ENCODE data around the gene HTRA3.

Gene HTRA3

DNA sequence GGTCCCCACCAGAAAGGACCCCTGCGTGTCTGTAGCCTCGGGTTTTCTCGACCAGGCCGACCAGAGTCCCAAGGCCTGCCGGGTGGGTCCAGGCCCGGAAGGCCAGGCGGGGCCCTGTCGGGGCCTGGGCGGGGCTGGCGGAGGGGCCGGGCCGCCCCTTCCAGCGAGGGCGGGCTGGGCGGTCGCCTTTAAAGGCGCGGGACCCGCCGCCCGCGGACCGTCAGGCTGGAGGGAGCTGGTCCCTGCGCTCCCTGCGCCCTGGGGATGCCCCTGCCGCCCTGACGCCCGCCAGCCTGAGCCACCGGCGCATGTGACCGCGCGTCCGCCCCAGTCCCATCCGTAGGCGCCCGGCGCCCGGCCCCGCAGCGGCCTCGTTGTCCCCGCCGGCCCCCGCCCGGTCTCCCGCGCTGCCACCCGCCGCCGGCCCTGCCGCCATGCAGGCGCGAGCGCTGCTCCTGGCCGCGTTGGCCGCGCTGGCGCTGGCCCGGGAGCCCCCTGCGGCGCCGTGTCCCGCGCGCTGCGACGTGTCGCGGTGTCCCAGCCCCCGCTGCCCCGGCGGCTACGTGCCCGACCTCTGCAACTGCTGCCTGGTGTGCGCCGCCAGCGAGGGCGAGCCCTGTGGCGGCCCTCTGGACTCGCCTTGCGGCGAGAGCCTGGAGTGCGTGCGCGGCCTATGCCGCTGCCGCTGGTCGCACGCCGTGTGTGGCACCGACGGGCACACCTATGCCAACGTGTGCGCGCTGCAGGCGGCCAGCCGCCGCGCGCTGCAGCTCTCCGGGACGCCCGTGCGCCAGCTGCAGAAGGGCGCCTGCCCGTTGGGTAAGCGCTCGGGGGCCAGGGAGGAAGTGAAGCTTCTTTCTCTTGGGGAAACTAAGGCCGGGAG lies at the start of gene HTRA3:
TSS of gene HTRA3 (plus strand) at position 220 of the 883 bp plus-strand sequence. CDS start at position 435, 215 bp downstream.
- in situ Hi-C loops (cut with MboI; ENCODE audit: low sequenced_read_pairs): no loop called here

DNA sequence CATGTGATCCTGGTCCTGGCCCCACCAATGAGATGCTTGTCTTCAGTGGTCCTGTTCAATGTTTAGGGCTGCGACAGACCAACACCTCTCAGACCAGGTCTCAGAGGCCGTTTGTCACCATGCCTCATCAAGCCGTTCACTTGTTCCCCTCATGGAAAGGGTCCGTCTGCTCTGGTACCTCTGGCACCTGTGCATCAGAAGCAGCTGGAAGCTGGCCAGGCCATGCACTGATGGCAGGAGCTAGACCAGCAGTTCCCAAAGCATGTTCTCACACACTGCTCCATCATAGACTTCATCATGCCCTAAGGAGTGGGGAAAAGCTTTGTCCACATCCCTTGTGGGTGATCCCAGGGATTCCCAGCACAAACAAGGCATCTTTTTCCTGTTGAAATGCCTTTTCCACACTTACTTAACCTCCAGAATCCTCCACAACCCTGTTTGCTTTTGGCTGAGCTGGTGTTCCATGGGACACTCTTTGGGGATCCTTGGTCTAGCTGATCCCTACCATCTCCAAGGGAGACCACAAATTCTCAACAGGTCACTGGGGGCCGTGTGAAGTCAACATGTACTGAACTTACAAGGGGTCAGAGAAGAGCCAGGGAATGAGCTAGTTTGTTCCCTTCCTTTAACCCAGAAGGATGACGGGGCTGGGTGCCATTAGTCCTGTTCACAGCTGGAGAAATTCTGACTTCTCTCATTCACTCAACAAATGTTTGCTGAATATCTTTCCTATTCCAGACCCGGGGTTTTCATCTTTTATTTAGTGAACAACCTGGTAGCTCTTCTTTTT lies 48.7 kb upstream of the HTRA3 start:
- in situ Hi-C loops (cut with MboI; ENCODE audit: low sequenced_read_pairs): loop anchor here (25.0 kb wide), 1 partner anchor 1284 kb away; no protein-coding TSS in a partner anchor

DNA sequence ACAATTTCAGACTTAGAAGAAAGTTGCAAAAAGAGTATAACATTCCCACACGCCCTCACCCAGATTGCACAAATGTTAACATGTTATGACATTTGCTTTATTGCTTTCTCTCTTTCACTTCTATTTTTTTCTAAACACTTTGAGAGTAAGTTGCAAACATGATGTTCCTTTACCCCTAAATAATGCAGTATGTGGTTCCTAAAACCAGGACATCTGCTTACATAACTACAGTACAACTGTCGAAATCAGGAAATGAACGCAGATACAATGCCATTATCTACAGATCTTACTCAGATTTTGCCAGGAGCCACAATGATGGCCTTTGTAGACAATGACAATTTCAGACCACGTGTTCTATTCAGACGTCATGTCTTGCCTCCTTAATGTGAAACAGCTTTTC lies 48.1 kb upstream of the HTRA3 start:
- in situ Hi-C loops (cut with MboI; ENCODE audit: low sequenced_read_pairs): loop anchor here (25.0 kb wide), 1 partner anchor 1284 kb away; no protein-coding TSS in a partner anchor

DNA sequence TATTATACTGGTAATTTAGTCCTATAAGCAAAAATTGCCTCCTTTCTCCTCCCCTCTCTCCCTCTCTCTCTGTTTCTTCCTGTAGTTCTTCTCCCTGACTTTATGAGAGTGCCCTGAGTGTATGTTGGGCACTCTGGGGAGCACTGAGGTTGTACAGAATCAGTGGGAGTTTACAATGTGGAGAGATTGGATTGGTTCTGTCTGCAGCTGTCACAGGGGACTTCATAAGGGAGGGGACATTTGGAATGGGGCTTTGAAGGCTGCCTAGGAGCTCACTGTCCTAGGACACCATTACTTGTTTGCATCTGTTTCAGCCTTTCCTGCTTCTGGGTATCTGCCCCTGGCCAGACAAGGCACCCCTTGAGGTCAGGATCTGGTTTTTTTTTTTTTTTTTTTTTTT lies 47.6 kb upstream of the HTRA3 start:
- in situ Hi-C loops (cut with MboI; ENCODE audit: low sequenced_read_pairs): loop anchor here (25.0 kb wide), 1 partner anchor 1285 kb away; no protein-coding TSS in a partner anchor

DNA sequence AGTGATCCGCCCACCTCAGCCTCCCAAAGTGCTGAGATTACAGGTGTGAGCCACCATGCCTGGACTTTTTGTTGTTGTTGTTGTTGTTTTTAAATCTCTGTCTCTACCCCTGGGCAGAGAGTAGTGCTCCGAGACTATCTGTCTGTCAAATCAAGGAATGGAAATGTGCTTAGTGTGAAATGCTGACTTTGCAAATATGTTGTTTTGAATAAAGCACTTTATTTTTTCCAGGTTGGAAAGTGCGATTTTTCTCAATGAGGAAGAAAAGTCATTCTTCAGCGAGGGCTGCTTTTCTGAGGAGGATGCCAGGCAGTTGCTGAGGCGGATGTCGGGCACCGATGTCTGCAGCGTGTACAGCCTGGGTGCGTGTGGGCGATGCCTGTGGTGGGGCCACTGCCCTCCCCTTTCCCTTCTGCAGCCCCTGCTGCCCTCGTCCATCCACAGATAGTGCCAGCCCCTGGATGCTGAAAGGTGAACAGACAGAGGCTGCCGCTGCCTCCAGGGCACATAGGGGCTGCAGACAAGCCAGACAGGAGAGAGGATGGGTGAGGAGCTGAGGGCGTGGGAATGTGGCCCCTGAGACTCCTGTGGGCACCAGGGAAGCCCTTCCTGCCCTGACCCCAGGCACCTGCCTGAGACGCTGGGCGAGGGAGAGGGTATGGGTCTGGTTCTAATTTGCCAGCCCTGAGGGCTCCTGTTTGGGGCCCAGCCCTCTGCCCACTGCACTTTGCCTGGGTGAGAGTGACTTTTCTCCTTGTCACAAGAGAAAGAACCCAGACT lies 46.8 kb upstream of the HTRA3 start:
- in situ Hi-C loops (cut with MboI; ENCODE audit: low sequenced_read_pairs): loop anchor here (25.0 kb wide), 1 partner anchor 1285 kb away; no protein-coding TSS in a partner anchor

DNA sequence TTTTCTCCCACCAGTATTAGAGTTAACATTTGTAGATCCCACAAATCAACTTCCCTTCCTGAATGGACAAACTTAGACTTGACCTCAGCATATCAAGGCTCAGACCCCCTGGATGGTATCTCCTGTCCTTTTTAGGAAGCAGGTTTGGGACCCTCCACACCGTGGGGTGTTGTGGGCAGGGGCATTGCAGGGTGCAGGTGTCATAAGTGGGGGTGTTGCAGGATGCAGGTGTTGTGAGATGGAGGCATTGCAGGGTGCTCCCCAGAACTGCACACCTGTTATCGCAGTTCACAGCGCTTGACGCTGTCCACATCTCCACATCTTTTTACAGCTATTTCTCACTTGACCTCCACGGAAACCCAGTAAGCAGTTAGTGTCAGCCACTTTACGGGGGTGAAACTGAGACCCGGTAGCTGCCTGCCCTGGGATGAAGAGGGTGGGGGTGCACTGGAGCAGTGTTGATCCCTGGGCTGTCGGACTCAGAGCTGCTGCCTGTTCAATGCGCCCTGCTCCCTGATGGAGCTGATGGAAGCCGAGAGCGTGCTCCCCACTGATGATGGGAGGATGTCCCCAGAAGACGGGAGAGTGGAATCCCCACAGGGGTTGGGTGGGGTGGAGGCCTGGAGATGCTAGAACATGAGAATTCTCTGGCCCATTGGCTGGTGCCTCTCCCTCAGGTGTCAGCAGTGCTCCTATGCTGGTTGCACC lies 45.1 kb upstream of the HTRA3 start:
- in situ Hi-C loops (cut with MboI; ENCODE audit: low sequenced_read_pairs): loop anchor here (25.0 kb wide), 1 partner anchor 1287 kb away; no protein-coding TSS in a partner anchor

DNA sequence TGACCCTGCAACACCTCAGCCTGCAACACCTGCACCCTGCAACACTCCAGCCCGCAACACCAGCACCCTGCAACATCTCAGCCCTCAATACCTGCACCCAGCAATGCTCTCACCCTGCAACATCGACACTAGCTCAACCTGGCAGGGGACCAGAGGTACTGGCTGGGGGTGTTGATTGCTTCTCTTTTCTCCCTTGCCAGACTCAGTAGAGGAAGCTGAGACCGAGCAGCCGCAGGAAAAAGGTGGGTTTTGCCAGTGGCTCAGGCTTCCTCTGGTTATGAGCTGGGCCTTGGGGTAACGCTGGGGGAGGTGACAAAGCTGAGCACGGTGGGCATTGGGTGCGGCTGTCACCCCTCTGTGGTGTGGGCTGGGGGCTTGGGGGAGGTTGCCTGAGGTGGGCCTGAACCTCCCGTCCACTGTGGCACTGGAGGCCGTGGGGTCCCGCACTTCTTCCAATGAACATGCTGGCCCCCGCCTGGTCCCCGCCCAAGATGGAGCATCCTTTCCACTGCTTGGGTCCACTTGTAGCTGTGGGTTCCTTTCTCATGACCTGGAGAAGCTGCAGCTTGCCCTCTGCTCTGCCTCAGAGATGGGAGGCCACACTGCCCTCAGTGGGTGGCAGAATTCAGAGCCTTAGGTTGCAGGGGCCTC lies 44.5 kb upstream of the HTRA3 start:
- in situ Hi-C loops (cut with MboI; ENCODE audit: low sequenced_read_pairs): loop anchor here (25.0 kb wide), 1 partner anchor 1288 kb away; no protein-coding TSS in a partner anchor

DNA sequence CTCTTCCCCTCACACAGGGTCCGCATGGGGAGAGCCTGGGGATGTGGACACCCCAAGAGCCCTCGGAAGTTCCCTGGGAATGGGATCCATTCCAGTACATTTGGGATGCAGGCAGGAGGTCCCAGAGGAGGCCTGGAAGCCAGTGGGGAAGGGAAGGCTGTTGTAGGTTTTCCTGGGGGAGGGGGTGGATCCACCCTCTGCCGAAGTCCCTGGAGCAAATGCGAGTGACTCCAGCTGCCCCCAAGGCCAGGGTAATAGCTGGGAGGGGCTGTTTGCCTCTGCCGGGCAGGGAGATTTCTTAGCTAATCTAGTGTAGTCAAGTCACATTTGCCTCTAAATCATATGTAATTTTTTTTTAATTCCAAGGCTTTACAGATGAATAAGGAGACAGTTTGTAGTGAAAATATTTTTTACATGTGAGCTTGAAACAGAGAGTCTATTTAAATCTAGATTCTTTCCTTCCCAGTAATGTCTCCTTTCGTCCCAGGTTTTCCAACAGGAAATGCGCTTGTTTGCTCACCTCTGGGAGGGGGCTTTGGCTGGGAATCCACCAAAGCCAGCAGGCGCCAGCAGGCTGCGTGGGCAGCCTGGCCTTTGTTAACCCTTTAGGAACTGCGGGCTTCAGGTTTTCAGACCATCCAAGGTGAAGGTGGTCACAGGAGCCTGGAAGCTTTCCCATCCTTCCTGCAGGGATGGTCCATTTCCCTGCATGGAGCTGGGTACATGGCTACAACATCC lies 43.7 kb upstream of the HTRA3 start:
- in situ Hi-C loops (cut with MboI; ENCODE audit: low sequenced_read_pairs): no loop called here

DNA sequence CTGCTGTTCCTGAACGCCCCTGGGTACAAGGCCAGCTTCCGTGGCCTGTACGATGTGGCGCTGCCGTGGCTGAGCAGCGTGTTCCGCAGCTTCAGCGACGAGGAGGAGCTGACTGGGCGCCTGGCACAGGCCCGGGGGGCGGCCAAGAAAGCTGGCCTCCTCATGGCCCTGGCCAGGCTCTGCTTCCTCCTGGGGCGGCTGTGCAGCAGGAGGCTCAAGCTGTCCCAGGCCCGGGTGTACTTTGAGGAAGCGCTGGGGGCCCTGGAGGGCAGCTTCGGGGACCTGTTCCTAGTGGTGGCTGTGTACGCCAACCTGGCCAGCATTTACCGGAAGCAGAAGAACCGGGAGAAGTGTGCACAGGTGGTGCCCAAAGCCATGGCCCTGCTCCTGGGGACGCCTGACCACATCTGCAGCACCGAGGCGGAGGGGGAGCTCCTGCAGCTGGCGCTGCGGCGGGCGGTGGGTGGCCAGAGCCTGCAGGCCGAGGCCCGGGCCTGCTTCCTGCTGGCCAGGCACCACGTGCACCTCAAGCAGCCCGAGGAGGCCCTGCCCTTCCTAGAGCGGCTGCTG lies 42.3 kb upstream of the HTRA3 start:
- in situ Hi-C loops (cut with MboI; ENCODE audit: low sequenced_read_pairs): no loop called here

DNA sequence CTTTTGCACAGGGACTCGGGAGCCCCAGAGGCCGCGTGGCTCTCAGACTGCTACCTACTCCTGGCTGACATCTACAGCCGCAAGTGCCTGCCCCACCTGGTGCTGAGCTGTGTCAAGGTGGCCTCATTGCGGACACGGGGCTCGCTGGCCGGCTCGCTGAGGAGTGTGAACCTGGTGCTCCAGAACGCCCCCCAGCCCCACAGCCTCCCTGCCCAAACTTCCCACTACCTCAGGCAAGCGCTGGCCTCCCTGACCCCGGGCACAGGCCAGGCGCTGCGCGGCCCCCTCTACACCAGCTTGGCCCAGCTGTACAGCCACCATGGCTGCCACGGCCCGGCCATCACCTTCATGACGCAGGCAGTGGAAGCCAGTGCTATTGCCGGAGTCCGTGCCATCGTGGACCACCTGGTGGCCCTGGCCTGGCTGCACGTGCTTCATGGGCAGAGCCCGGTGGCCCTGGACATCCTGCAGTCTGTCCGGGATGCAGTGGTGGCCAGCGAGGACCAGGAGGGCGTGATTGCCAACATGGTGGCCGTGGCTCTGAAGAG lies 41.7 kb upstream of the HTRA3 start:
- in situ Hi-C loops (cut with MboI; ENCODE audit: low sequenced_read_pairs): no loop called here

DNA sequence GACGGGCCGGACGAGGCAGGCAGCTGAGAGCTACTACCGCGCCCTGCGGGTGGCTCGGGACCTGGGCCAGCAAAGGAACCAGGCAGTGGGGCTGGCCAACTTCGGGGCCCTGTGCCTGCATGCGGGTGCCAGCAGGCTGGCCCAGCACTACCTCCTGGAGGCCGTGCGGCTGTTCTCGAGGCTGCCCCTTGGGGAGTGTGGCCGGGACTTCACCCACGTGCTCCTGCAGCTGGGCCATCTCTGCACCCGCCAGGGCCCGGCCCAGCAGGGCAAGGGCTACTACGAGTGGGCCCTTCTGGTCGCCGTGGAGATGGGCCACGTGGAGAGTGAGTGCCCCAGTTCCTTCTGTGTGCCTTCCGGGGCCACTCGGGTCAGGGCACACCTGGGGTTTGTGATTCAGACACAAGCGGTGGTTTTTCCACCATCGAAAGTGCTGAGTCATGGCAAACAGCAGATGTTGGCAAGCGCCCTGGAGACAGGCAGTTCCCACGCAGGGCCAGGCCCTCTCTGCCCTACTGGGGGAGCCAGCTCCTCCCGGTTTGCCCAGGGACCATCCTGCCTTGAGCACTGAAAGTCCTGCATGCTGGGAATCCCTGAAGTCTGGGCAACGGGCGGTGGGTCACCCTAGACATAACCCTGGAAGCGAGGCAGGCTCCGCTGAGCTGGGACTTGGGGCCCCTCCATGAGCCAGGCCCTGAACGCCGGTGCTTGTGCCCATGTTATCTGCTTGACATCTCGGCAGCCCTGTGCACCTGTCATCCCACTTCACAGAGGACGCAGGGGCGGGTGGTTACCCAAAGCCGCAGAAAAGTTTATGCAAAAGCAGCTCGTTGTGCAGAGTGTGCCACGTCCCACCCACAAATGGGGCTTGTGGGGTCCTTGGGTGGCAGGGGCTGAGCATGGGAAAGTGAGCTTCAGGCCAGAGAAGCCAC lies 41.0 kb upstream of the HTRA3 start:
- in situ Hi-C loops (cut with MboI; ENCODE audit: low sequenced_read_pairs): no loop called here

DNA sequence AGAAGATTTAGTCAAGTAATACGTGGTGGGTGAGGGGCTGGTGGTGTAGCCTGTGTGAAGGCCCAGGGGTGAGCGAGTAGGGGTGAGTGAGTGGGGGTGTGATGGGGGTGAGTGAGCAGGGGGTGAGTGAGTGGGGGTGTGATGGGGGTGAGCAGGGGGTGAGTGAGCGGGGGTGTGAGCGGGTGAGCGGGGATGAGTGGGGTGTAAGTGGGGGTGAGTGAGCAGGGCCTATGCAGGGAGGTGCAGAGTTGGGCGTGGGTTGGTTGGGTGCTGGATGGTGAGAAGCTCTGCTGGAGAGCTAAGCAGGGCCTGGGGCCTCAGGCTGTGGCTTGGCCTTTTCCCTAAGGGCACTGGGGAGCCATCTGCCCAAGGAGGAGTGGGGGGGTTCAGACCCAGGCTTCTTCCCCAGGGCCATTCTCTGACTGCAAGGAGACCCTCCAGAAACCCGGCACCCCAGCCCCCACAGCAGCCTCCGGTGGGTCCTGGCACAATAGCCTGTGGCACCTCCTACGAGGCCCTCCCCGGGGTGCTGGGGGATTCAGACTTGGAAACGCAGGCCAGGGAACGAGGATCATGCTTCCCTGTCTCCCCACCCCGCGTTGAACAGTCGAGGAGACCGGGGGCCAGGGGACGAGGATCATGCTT lies 40.1 kb upstream of the HTRA3 start:
- in situ Hi-C loops (cut with MboI; ENCODE audit: low sequenced_read_pairs): no loop called here

DNA sequence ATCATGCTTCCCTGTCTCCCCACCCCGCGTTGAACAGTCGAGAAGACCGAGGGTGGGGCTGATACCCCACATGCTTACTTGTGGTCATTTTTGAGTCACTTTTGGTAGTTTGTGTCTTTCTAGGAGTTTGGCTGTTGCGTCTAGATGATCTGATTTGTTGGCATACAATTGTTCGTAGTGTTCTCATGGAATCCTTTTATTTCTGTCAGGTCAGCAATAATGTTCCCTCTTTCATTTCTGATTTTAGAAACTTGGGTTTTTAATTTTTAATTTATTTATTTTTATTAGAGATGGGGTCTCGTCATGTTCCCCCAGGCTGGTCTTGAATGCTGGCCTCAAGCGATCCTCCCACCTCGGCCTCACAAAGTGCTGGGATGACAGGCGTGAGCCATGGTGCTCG lies 39.5 kb upstream of the HTRA3 start:
- in situ Hi-C loops (cut with MboI; ENCODE audit: low sequenced_read_pairs): no loop called here

DNA sequence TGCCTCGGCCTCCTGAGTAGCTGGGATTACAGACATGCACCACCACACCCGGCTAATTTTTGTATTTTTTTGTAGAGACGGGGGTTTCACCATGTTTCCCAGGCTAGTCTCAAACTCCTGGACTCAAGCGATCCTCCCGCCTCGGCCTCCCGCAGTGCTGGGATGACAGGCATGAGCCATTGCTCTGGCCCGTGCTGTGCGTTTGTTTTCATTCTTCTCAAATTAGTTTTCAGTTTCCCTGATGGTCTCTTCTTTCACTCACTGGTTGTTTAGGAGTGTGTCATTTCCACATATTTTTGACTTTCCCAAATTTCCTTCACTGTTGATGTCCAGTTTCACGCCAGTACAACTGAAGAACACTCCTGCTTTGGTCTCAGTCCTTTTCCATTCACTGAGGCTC lies 38.7 kb upstream of the HTRA3 start:
- in situ Hi-C loops (cut with MboI; ENCODE audit: low sequenced_read_pairs): no loop called here

DNA sequence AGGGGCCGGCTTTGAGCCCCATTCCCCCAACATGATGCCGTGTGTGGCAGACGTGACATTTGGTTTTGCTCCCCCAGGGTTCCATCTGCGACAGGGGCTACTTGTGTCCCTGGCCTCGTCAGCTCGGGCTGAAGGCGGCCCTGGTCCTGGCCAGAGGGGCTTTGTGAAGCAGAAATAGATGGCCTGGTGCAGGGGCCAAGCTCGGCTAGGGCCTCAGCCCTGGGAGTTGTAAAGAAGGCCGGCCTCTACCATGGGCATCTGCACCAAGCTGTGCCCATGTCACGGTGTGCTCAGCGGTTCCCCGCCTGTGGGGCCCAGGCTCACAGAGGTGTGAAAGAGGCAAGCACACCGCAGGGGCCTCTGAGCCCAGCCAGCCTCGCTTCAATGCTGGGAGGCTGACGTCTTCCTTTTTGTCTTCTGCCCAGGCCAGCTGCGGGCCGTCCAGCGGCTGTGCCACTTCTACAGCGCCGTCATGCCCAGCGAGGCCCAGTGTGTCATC lies 38.0 kb upstream of the HTRA3 start:
- in situ Hi-C loops (cut with MboI; ENCODE audit: low sequenced_read_pairs): no loop called here

DNA sequence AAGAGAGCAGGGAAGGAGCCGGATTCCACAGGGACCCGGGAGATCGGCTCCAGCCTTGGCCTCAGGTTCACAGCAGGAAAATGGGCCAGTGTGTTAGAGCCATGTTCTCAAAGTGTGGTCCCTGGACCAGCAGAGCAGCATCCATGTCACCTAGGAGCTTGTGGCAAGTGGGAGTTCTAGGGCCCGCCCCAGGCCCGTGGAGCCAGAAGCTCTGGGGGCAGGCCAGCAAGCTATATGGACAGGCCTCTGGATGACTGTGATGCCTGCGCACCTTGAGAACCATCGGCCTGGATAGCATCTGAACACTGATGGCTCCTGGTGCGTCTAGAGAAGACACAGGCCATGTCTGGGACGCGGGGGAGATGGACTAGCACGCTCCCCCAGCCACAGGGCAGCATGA lies 36.8 kb upstream of the HTRA3 start:
- in situ Hi-C loops (cut with MboI; ENCODE audit: low sequenced_read_pairs): no loop called here

All from HL-60/S4 treated with retinoic acid at 250 ng/mL for 4 days and 3 days (cell line).